ENCODE results near the gene MYCBPAP. TPM values are rescaled to one million over a fixed set of nuclear protein-coding genes. Genes with fewer than 3 reads are reported as not detected.

Gene MYCBPAP
- total RNA-seq, 1 donor from 2014 or later: 0.46 TPM

GRCh38 chr17:50514936-50515702, 6.9 kb downstream of the MYCBPAP start:
- no peak for DNase-seq (ENCODE audit: low read depth, low spot score)

- no peak for DNase-seq (ENCODE audit: low read depth, low spot score)
These were observed 8.8 kb downstream of the MYCBPAP start for GRCh38 chr17:50517011-50517410.

- no peak for DNase-seq (ENCODE audit: low read depth, low spot score)
These were observed 9.5 kb downstream of the MYCBPAP start for GRCh38 chr17:50517504-50518383.

GRCh38 chr17:50518384-50519023, 10.3 kb downstream of the MYCBPAP start:
- DNase-seq (ENCODE audit: low read depth, low spot score): no peak

- DNase-seq (ENCODE audit: low read depth, low spot score): no peak
These were observed 11.0 kb downstream of the MYCBPAP start for GRCh38 chr17:50519141-50519834.

- no peak for DNase-seq (ENCODE audit: low read depth, low spot score)
These were observed 12.2 kb downstream of the MYCBPAP start for GRCh38 chr17:50520483-50520882.

- no peak for DNase-seq (ENCODE audit: low read depth, low spot score)
These were observed 13.3 kb downstream of the MYCBPAP start for GRCh38 chr17:50521514-50521913.

- no peak for DNase-seq (ENCODE audit: low read depth, low spot score)
These were observed 14.5 kb downstream of the MYCBPAP start for GRCh38 chr17:50522766-50523165.

- DNase-seq (ENCODE audit: low read depth, low spot score): no peak
These were observed 15.0 kb downstream of the MYCBPAP start for GRCh38 chr17:50523208-50523607.

- DNase-seq (ENCODE audit: low read depth, low spot score): no peak
These were observed 16.6 kb downstream of the MYCBPAP start for GRCh38 chr17:50524838-50525237.

GRCh38 chr17:50527155-50527762, 19.0 kb downstream of the MYCBPAP start:
- no peak for DNase-seq (ENCODE audit: low read depth, low spot score)

GRCh38 chr17:50527949-50528474, 19.8 kb downstream of the MYCBPAP start:
- no peak for DNase-seq (ENCODE audit: low read depth, low spot score)

GRCh38 chr17:50529849-50530248, 21.6 kb downstream of the MYCBPAP start:
- no peak for DNase-seq (ENCODE audit: low read depth, low spot score)

GRCh38 chr17:50531428-50532025, 23.3 kb downstream of the MYCBPAP start:
- no peak for DNase-seq (ENCODE audit: low read depth, low spot score)

GRCh38 chr17:50532452-50533024, 24.3 kb downstream of the MYCBPAP start, which contains the start of gene EPN3:
Gene EPN3 (plus strand): TSS chr17:50532735. CDS start chr17:50536557, 3,822 bp downstream.
- DNase-seq (ENCODE audit: low read depth, low spot score): no peak

- DNase-seq (ENCODE audit: low read depth, low spot score): no peak
These were observed 24.9 kb downstream of the MYCBPAP start for GRCh38 chr17:50533185-50533584.

GRCh38 chr17:50533720-50534148, 25.5 kb downstream of the MYCBPAP start:
- no peak for DNase-seq (ENCODE audit: low read depth, low spot score)

GRCh38 chr17:50534222-50534978, 26.2 kb downstream of the MYCBPAP start:
- DNase-seq (ENCODE audit: low read depth, low spot score): no peak

GRCh38 chr17:50534979-50535326, 26.7 kb downstream of the MYCBPAP start:
- no peak for DNase-seq (ENCODE audit: low read depth, low spot score)
